Natural killer cell (primary cell): Measurements from ENCODE around the gene PPFIA2. TPM values are rescaled to one million over a fixed set of nuclear protein-coding genes. Genes with fewer than 3 reads are reported as not detected.

Experiments used
- ATAC-seq, 3 donors: fragments of 150-1000 bp in 2 of 3; fragments of 200-7000 bp in 1 of 3; cut with Tn5 transposase; 1 replicate in 1 of 3; 2 replicates in 2 of 3; pipeline ENCODE4 v1.10.0; 2021; ENCODE audit warnings: mild to moderate bottlenecking in 2 of 3, moderate library complexity in 2 of 3
- DNase-seq, 2 donors: peaks; one replicate each; pipeline versions ENCODE4 v3.0.0 to v3.0.0-alpha.2; 2013 to 2021; ENCODE audit warnings: mixed read lengths in 1 of 2
- H3K27ac ChIP-seq: one replicate; pipeline ENCODE4 v1.5.1; 2013; ENCODE audit warnings: mild to moderate bottlenecking, low read length
- H3K27me3 ChIP-seq: one replicate; pipeline ENCODE4 v1.6.1; 2013; ENCODE audit warnings: low read length; ENCODE audit not compliant: control insufficient read depth, insufficient read depth
- H3K36me3 ChIP-seq: one replicate; pipeline ENCODE4 v1.6.1; 2013; ENCODE audit warnings: low read length; ENCODE audit not compliant: control insufficient read depth, insufficient read depth
- H3K4me1 ChIP-seq: one replicate; pipeline ENCODE4 v1.6.1; 2013; ENCODE audit warnings: low read length; ENCODE audit not compliant: control insufficient read depth, insufficient read depth
- H3K4me3 ChIP-seq: one replicate; pipeline ENCODE4 v1.5.1; 2013; ENCODE audit warnings: low read length
- H3K9me3 ChIP-seq: one replicate; pipeline ENCODE4 v1.6.1; 2013; ENCODE audit warnings: low read length; ENCODE audit not compliant: control insufficient read depth, insufficient read depth
- H3K27ac Mint-ChIP-seq, 2 donors: one replicate each; pipeline ENCODE4 v1.8.0; 2022; ENCODE audit warnings: mild to moderate bottlenecking in 2 of 2, mixed read lengths in 2 of 2, moderate library complexity in 1 of 2
- H3K27me3 Mint-ChIP-seq, 2 donors: one replicate each; pipeline ENCODE4 v1.8.0; 2022; ENCODE audit warnings: low read depth in 2 of 2, mixed read lengths in 2 of 2
- H3K36me3 Mint-ChIP-seq: one replicate; pipeline ENCODE4 v1.8.0; 2022; ENCODE audit warnings: mixed read lengths
- H3K4me1 Mint-ChIP-seq, 2 donors: one replicate each; pipeline ENCODE4 v1.8.0; 2022; ENCODE audit warnings: mixed read lengths in 2 of 2
- H3K4me3 Mint-ChIP-seq: one replicate; pipeline ENCODE4 v1.8.0; 2022; ENCODE audit warnings: mild to moderate bottlenecking, moderate library complexity, mixed read lengths
- H3K9me3 Mint-ChIP-seq, 2 donors: one replicate each; pipeline ENCODE4 v1.8.0; 2022; ENCODE audit warnings: mixed read lengths in 2 of 2
- CTCF ChIP-seq: fragments of 200-600 bp; IDR thresholded peaks from one replicate; pipeline ENCODE4 v1.8.0; 2022; ENCODE audit warnings: antibody characterized with exemption
- WGBS: methylation state at CpG from one replicate; pipeline ENCODE4 v1.1.7; 2013; ENCODE audit warnings: missing lambda C conversion rate; ENCODE audit not compliant: insufficient coverage; 5-methylcytosine and 5-hydroxymethylcytosine counted together
- intact Hi-C: fragments of 100-400 bp; cut with micrococcal nuclease; formaldehyde crosslinking; loops from one replicate; pipeline ENCODE4 v1.14.2; 2022
- total RNA-seq, 4 donors: library from RNA; stranded (reverse); fragments of 120-200 nt in 1 of 4; gene quantifications; one replicate each; pipeline versions ENCODE4 v1.2.3 to v1.2.4, GENCODE V29; 2013 to 2022

The PPFIA2 gene
- total RNA-seq, 3 donors from 2014 or later (not counting 1 experiment from before 2014, with no cell fraction given), result not detected

GRCh38 chr12:81520064-81520945 is 238.8 kb downstream of the PPFIA2 start:
- ATAC-seq, result no peak
- Mint-ChIP-seq H3K4me1 (peaks cover 4 to 10% of the 10 kb centered on the region in 2 donors), H3K4me3 (no peak overlapping the region), H3K27me3 (no peaks in the 10 kb centered on the region), H3K27ac (no peak overlapping the region), H3K9me3 (peaks cover 9 to 10% of the 10 kb centered on the region in 2 donors), H3K36me3 (no peaks in the 10 kb centered on the region)
- intact Hi-C loops, result no loop called here
- no peaks in the 10 kb centered on the region for H3K36me3 ChIP-seq
- no peak overlapping the region for H3K4me3 ChIP-seq
- H3K4me1 ChIP-seq, result no peaks in the 10 kb centered on the region
- H3K9me3 ChIP-seq, result no peaks in the 10 kb centered on the region
- DNase-seq, result no peak
- no peaks in the 10 kb centered on the region for H3K27me3 ChIP-seq
- WGBS, result 90% methylated on average over 3 of the region's 6 CpGs
- H3K27ac ChIP-seq, result no peak overlapping the region
- TF ChIP-seq CTCF, result no peak

GRCh38 chr12:81518638-81519037 is 240.5 kb downstream of the PPFIA2 start:
- Mint-ChIP-seq H3K27ac (no peak overlapping the region), H3K4me1 (peaks cover 4 to 10% of the 10 kb centered on the region in 2 donors), H3K4me3 (no peak overlapping the region), H3K9me3 (peaks cover 9 to 10% of the 10 kb centered on the region in 2 donors), H3K27me3 (no peaks in the 10 kb centered on the region), H3K36me3 (no peaks in the 10 kb centered on the region)
- H3K4me1 ChIP-seq, result no peaks in the 10 kb centered on the region
- WGBS, result no CpG with 5 or more reads among the region's 1 CpG
- DNase-seq, result no peak
- no peaks in the 10 kb centered on the region for H3K36me3 ChIP-seq
- no peak for ATAC-seq
- H3K27ac ChIP-seq, result no peak overlapping the region
- H3K4me3 ChIP-seq, result no peak overlapping the region
- TF ChIP-seq CTCF, result no peak
- intact Hi-C loops, result no loop called here
- no peaks in the 10 kb centered on the region for H3K9me3 ChIP-seq
- no peaks in the 10 kb centered on the region for H3K27me3 ChIP-seq

GRCh38 chr12:81517296-81517695 is 241.9 kb downstream of the PPFIA2 start:
- Histone ChIP-seq H3K36me3 (no peaks in the 10 kb centered on the region), H3K4me1 (no peaks in the 10 kb centered on the region), H3K27me3 (no peaks in the 10 kb centered on the region), H3K27ac (no peak overlapping the region), H3K4me3 (no peak overlapping the region), H3K9me3 (no peaks in the 10 kb centered on the region)
- TF ChIP-seq CTCF, result no peak
- ATAC-seq (no peak), DNase-seq (no peak)
- 82% methylated on average over 5 of the region's 6 CpGs for WGBS
- Mint-ChIP-seq H3K27ac (no peak overlapping the region), H3K27me3 (no peaks in the 10 kb centered on the region), H3K9me3 (peaks cover 9 to 10% of the 10 kb centered on the region in 2 donors), H3K4me1 (peaks cover 4 to 10% of the 10 kb centered on the region in 2 donors), H3K4me3 (no peak overlapping the region), H3K36me3 (no peaks in the 10 kb centered on the region)
- intact Hi-C loops, result no loop called here
